SK-N-SH treated with all-trans-retinoic acid at 6 μM for 48 hours (cell line): ENCODE measurements around the gene TSNAXIP1.

Experiments
- ATAC-seq: fragments of 200-7000 bp; cut with Tn5 transposase; 3 replicates; pipeline ENCODE4 v1.9.1; 2020; ENCODE audit warnings: mild to moderate bottlenecking, moderate library complexity
- ARNTL ChIP-seq: fragments of 450-650 bp; formaldehyde crosslinking; IDR thresholded peaks from 2 replicates; pipeline ENCODE4 v1.5.0; 2020; ENCODE audit warnings: low read depth, mild to moderate bottlenecking, moderate library complexity, borderline replicate concordance
- BACH2 ChIP-seq: fragments of 250-450 bp; sonication (Bioruptor Pico); IDR thresholded peaks from 2 replicates; pipeline ENCODE4 v1.9.0; 2021; ENCODE audit warnings: mild to moderate bottlenecking, borderline replicate concordance
- CSDC2 ChIP-seq: fragments of 250-450 bp; sonication (Bioruptor Pico); IDR thresholded peaks from 2 replicates; pipeline ENCODE4 v1.5.0; 2020; ENCODE audit warnings: mild to moderate bottlenecking, moderate library complexity
- ESRRG ChIP-seq: fragments of 250-450 bp; sonication (Bioruptor Pico); IDR thresholded peaks from 2 replicates; pipeline ENCODE4 v1.6.1; 2021; ENCODE audit warnings: mild to moderate bottlenecking
- ISL1 ChIP-seq: fragments of 250-450 bp; sonication (Bioruptor Pico); IDR thresholded peaks from 2 replicates; pipeline ENCODE4 v2.1.2; 2022; ENCODE audit warnings: mild to moderate bottlenecking, moderate library complexity
- OSR1 ChIP-seq: fragments of 250-450 bp; sonication (Bioruptor Pico); IDR thresholded peaks from 2 replicates; pipeline ENCODE4 v1.8.0; 2022; ENCODE audit warnings: moderate library complexity, mild to moderate bottlenecking, inconsistent platforms
- PPARA ChIP-seq: fragments of 250-450 bp; sonication (Bioruptor Pico); IDR thresholded peaks from 2 replicates; pipeline ENCODE4 v1.5.0; 2020; ENCODE audit warnings: mild to moderate bottlenecking, borderline replicate concordance
- RARB ChIP-seq: fragments of 250-450 bp; sonication (Bioruptor Pico); IDR thresholded peaks from 2 replicates; pipeline ENCODE4 v1.8.0; 2021; ENCODE audit warnings: mild to moderate bottlenecking, moderate library complexity
- SNAI2 ChIP-seq: fragments of 250-450 bp; sonication (Bioruptor Pico); IDR thresholded peaks from 2 replicates; pipeline ENCODE4 v1.5.0; 2020; ENCODE audit warnings: mild to moderate bottlenecking, moderate library complexity
- TCF4 ChIP-seq: fragments of 250-450 bp; sonication (Bioruptor Pico); IDR thresholded peaks from 2 replicates; pipeline ENCODE4 v1.8.0; 2021; ENCODE audit warnings: mild to moderate bottlenecking, moderate library complexity, borderline replicate concordance
- TOX ChIP-seq: fragments of 250-450 bp; sonication (Bioruptor Pico); IDR thresholded peaks from 2 replicates; pipeline ENCODE4 v1.8.0; 2021; ENCODE audit warnings: mild to moderate bottlenecking, moderate library complexity, borderline replicate concordance
- ZC3H10 ChIP-seq: fragments of 250-450 bp; sonication (Bioruptor Pico); IDR thresholded peaks from 2 replicates; pipeline ENCODE4 v1.5.1; 2021; ENCODE audit warnings: mild to moderate bottlenecking, moderate library complexity
- ZFP3 ChIP-seq: fragments of 250-450 bp; sonication (Bioruptor Pico); IDR thresholded peaks from 2 replicates; pipeline ENCODE4 v1.5.0; 2020; ENCODE audit warnings: mild to moderate bottlenecking, moderate library complexity
- ZFP30 ChIP-seq: fragments of 450-650 bp; formaldehyde crosslinking; IDR thresholded peaks from 2 replicates; pipeline ENCODE4 v1.5.0; 2022; ENCODE audit warnings: mild to moderate bottlenecking, moderate library complexity
- ZNF565 ChIP-seq: fragments of 450-650 bp; formaldehyde crosslinking; conservative IDR thresholded peaks from 2 replicates; pipeline ENCODE4 v1.5.0; 2020; ENCODE audit warnings: low read depth, mild to moderate bottlenecking, moderate library complexity
- ZNF70 ChIP-seq: fragments of 450-650 bp; formaldehyde crosslinking; IDR thresholded peaks from 2 replicates; pipeline ENCODE4 v1.5.0; 2020; ENCODE audit warnings: mild to moderate bottlenecking, moderate library complexity
- ZNF8 ChIP-seq: fragments of 450-650 bp; formaldehyde crosslinking; IDR thresholded peaks from 2 replicates; pipeline ENCODE4 v1.5.0; 2020; ENCODE audit warnings: mild to moderate bottlenecking, moderate library complexity
- TF ChIP-seq, protein P1 (sequence below): fragments of 250-450 bp; sonication (Bioruptor Pico); IDR thresholded peaks from 2 replicates; pipeline ENCODE4 v1.5.1; 2021; ENCODE audit warnings: mild to moderate bottlenecking, moderate library complexity
- TF ChIP-seq, protein P2 (sequence below): fragments of 250-450 bp; sonication (Bioruptor Pico); IDR thresholded peaks from 2 replicates; pipeline ENCODE4 v1.5.1; 2020; ENCODE audit warnings: low read depth, mild to moderate bottlenecking, moderate library complexity
- TF ChIP-seq, protein P3 (sequence below): fragments of 250-450 bp; sonication (Bioruptor Pico); IDR thresholded peaks from 2 replicates; pipeline ENCODE4 v1.8.0; 2021; ENCODE audit warnings: low read depth, mild to moderate bottlenecking, moderate library complexity, borderline replicate concordance
- TF ChIP-seq, protein P4 (sequence below): fragments of 250-450 bp; sonication (Bioruptor Pico); IDR thresholded peaks from 2 replicates; pipeline ENCODE4 v1.8.0; 2020; ENCODE audit warnings: mild to moderate bottlenecking, moderate library complexity, borderline replicate concordance

Gene TSNAXIP1

DNA sequence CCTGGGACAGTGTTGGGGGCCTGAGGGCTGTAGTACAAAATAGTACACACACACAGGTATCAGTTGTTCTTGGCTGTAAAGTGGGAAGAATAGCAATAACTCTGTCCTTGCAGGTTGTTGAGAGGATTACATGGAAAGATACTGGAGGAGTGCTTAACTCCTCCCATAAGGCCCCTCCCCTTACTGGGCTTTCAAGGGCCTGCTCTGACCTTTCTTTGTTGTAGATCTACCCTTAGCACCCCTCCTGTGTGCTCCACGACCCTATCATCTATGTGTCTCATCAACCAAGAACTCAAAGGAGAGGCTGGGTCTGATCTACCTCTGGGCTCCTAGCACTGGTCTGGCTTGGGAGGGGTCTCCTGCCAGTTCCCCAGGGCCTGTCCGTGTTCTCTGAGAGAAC is 57.9 kb downstream of the TSNAXIP1 start:
- no peak for ATAC-seq
- TF ChIP-seq ZNF8 (CRISPR knock-in tag) = no peak
- TF ChIP-seq ZFP30 (CRISPR knock-in tag) = no peak
- no peak for TF ChIP-seq ZNF70
- no peak for TF ChIP-seq PPARA (CRISPR knock-in tag)
- TF ChIP-seq TCF4 (CRISPR knock-in tag) = no peak
- TF ChIP-seq ESRRG = no peak
- TF ChIP-seq, all 23 proteins: peak for 0

DNA sequence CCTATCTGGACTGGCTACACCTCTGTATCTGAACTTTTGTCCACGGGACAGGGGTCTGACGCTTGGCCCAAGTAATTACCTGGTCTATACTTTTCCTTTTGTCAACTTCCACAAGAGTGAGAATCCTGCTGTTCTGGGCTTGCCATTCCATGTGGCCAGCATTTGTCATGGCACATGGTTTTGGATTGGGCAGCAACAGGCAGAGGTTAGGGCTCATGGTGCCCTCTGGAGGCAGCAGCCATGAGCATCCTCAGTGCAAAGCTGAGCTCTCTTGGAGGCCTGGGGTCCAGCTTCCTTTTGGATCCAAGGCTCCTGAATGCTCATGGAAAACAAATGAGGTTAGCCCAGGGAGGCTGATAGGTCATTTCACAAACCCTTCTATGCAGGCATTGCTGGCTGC is 58.6 kb downstream of the TSNAXIP1 start:
- TF ChIP-seq ISL1 (CRISPR knock-in tag) (no peak), ZNF565 (CRISPR knock-in tag) (no peak), ESRRG (no peak), TOX (CRISPR knock-in tag) (no peak), CSDC2 (CRISPR knock-in tag) (no peak)
- TF ChIP-seq, all 23 proteins: peak for 0
- peak; percentile 87 for ATAC-seq

DNA sequence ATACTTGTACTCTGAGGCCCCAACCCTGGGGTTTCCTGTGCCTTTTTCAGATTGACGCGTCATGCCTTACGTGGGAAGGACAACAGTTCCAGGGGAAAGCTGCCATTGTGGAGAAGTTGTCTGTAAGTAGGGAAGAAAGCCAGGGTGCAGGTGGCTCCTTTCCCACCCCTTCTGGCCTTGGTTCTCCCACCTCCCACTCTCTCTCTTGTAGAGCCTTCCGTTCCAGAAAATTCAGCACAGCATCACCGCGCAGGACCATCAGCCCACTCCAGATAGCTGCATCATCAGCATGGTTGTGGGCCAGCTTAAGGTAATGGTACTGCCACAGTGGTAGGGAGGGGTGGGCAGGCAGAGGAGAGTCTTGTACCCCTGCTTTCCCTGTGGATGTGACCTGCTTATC is 61.6 kb downstream of the TSNAXIP1 start:
- no peak for TF ChIP-seq BACH2 (CRISPR knock-in tag)
- no peak for TF ChIP-seq ZNF8 (CRISPR knock-in tag)
- TF ChIP-seq, protein P1, sequence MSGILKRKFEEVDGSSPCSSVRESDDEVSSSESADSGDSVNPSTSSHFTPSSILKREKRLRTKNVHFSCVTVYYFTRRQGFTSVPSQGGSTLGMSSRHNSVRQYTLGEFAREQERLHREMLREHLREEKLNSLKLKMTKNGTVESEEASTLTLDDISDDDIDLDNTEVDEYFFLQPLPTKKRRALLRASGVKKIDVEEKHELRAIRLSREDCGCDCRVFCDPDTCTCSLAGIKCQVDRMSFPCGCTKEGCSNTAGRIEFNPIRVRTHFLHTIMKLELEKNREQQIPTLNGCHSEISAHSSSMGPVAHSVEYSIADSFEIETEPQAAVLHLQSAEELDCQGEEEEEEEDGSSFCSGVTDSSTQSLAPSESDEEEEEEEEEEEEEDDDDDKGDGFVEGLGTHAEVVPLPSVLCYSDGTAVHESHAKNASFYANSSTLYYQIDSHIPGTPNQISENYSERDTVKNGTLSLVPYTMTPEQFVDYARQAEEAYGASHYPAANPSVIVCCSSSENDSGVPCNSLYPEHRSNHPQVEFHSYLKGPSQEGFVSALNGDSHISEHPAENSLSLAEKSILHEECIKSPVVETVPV (CRISPR knock-in tag) = no peak
- no peak for ATAC-seq

DNA sequence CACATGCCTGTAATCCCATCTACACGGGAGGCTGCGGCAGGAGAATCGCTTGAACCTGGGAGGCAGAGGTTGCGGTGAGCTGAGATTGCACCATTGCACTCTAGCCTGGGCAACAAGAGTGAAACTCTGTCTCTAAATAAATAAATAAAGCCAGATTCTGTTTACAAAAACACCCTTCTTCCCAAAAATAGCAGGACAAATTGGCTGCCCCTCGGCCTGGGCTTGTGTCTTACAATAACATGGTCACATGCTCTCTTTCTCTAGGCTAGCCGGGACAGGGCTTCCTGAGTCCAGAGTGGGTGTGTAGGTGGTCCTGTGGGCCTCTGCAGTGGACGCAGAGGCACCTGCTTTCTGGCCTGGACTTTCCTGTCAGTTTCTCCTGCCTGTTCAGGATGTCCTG is 63.0 kb downstream of the TSNAXIP1 start:
- no peak for TF ChIP-seq CSDC2 (CRISPR knock-in tag)
- no peak for TF ChIP-seq ZNF70
- no peak for TF ChIP-seq ZFP3 (CRISPR knock-in tag)
- ATAC-seq = no peak

DNA sequence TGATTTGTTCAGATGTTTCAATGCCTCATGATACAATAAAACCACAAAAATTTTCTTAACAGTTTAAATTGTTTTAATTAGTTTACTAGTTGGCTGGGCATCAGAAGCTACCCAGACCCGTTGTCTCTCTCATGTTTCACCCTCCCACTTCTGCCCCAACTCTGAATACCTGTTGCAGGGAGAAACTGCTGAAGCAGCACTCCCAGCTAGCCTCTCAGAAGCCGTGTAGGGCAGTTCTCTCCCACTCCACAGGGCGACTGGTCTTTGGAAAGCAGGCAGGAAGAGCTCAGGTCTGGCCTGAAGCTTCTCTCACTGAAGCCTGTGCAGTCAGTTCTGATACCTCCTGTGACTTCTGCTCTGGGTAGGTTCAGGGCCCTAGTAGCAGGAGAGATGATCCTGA is 64.6 kb downstream of the TSNAXIP1 start:
- TF ChIP-seq, protein P1 (CRISPR knock-in tag) = no peak
- ATAC-seq = no peak

DNA sequence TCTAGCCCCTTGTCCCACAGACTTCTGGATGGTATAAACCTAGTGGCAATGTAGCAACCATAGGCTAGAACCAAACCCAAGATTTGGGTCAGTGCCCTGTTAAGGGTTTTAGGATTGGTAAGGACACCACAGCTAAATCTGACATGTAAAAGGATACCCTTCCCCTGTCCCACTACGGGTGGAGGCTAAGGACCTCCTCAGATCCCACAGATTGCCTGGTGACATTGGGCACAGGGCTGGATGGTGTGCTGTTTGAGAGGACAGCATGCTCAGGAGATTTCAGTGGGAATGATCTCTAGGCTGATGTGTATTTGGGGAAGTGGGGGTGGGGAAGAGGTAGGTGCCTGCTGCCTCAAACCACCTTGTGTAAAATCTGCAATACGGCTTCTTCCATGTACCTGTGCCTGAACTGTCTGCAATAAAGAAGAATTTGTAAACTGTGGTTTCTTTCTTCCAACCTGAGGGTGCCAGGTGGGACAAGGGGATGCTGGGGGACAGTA is 65.5 kb downstream of the TSNAXIP1 start:
- no peak for ATAC-seq
- TF ChIP-seq ARNTL (CRISPR knock-in tag) = no peak
- TF ChIP-seq ZFP30 (CRISPR knock-in tag) = no peak
- TF ChIP-seq ZC3H10 (CRISPR knock-in tag) = no peak
- TF ChIP-seq ESRRG = no peak
- TF ChIP-seq SNAI2 (CRISPR knock-in tag) = no peak
- TF ChIP-seq ZNF70 = no peak
- TF ChIP-seq ISL1 (CRISPR knock-in tag) = no peak
- no peak for TF ChIP-seq ZNF8 (CRISPR knock-in tag)
- TF ChIP-seq TOX (CRISPR knock-in tag) = no peak
- TF ChIP-seq OSR1 (CRISPR knock-in tag) = no peak
- no peak for TF ChIP-seq RARB (CRISPR knock-in tag)
- TF ChIP-seq, protein P2, sequence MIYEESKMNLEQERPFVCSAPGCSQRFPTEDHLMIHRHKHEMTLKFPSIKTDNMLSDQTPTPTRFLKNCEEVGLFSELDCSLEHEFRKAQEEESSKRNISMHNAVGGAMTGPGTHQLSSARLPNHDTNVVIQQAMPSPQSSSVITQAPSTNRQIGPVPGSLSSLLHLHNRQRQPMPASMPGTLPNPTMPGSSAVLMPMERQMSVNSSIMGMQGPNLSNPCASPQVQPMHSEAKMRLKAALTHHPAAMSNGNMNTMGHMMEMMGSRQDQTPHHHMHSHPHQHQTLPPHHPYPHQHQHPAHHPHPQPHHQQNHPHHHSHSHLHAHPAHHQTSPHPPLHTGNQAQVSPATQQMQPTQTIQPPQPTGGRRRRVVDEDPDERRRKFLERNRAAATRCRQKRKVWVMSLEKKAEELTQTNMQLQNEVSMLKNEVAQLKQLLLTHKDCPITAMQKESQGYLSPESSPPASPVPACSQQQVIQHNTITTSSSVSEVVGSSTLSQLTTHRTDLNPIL (CRISPR knock-in tag) = no peak
- TF ChIP-seq, protein P3, sequence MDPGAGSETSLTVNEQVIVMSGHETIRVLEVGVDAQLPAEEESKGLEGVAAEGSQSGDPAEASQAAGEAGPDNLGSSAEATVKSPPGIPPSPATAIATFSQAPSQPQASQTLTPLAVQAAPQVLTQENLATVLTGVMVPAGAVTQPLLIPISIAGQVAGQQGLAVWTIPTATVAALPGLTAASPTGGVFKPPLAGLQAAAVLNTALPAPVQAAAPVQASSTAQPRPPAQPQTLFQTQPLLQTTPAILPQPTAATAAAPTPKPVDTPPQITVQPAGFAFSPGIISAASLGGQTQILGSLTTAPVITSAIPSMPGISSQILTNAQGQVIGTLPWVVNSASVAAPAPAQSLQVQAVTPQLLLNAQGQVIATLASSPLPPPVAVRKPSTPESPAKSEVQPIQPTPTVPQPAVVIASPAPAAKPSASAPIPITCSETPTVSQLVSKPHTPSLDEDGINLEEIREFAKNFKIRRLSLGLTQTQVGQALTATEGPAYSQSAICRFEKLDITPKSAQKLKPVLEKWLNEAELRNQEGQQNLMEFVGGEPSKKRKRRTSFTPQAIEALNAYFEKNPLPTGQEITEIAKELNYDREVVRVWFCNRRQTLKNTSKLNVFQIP = no peak
- TF ChIP-seq ZFP3 (CRISPR knock-in tag) = no peak
- TF ChIP-seq, protein P4, sequence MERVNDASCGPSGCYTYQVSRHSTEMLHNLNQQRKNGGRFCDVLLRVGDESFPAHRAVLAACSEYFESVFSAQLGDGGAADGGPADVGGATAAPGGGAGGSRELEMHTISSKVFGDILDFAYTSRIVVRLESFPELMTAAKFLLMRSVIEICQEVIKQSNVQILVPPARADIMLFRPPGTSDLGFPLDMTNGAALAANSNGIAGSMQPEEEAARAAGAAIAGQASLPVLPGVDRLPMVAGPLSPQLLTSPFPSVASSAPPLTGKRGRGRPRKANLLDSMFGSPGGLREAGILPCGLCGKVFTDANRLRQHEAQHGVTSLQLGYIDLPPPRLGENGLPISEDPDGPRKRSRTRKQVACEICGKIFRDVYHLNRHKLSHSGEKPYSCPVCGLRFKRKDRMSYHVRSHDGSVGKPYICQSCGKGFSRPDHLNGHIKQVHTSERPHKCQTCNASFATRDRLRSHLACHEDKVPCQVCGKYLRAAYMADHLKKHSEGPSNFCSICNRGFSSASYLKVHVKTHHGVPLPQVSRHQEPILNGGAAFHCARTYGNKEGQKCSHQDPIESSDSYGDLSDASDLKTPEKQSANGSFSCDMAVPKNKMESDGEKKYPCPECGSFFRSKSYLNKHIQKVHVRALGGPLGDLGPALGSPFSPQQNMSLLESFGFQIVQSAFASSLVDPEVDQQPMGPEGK (CRISPR knock-in tag) = no peak
- no peak for TF ChIP-seq ZNF565 (CRISPR knock-in tag)
- TF ChIP-seq, protein P1 (CRISPR knock-in tag) = no peak
- TF ChIP-seq TCF4 (CRISPR knock-in tag) = no peak
- TF ChIP-seq CSDC2 (CRISPR knock-in tag) = no peak
